Mucosa of descending colon (tissue), 3 donors: ENCODE results near the gene CP. TPM values are rescaled to one million over a fixed set of nuclear protein-coding genes. Genes with fewer than 3 reads are reported as not detected.

ENCODE experiments used
- ATAC-seq: fragments of 200-7000 bp; cut with Tn5 transposase; one replicate; pipeline ENCODE4 v1.9.1; 2020; ENCODE audit warnings: mild to moderate bottlenecking, moderate library complexity
- DNase-seq, 3 donors: peaks; one replicate each; pipeline ENCODE4 v3.0.0-alpha.2; 2020
- H3K36me3 ChIP-seq: fragments of 200-600 bp; one replicate; pipeline ENCODE4 v1.8.0; 2021; ENCODE audit warnings: low read depth, mild to moderate bottlenecking
- H3K4me1 ChIP-seq: fragments of 200-600 bp; one replicate; pipeline ENCODE4 v1.8.0; 2021; ENCODE audit warnings: low read depth, mild to moderate bottlenecking
- H3K4me3 ChIP-seq: fragments of 200-600 bp; one replicate; pipeline ENCODE4 v1.8.0; 2021; ENCODE audit warnings: mild to moderate bottlenecking
- H3K9me3 ChIP-seq: fragments of 200-600 bp; one replicate; pipeline ENCODE4 v1.8.0; 2021; ENCODE audit warnings: mild to moderate bottlenecking
- intact Hi-C, 2 donors: fragments of 100-400 bp; cut with DNase I in 1 of 2; cut with micrococcal nuclease in 1 of 2; formaldehyde crosslinking; loops; one replicate each; pipeline versions ENCODE4 v1.11.0 to v1.11.1; 2022; cut with DNase I, micrococcal nuclease
- total RNA-seq, 3 donors: library from RNA; stranded (reverse); fragmentation: NEBNext Ultra II Directional in 2 of 3; extraction: Animal tissue kit (Norgen Biotek cat#: 25700) in 2 of 3; gene quantifications; one replicate each; pipeline versions ENCODE4 v1.2.1 to v1.2.4, GENCODE V29; 2021 to 2023
- TF ChIP-seq, protein P1 (sequence below): fragments of 200-600 bp; IDR thresholded peaks from one replicate; pipeline ENCODE4 v1.8.0; 2022; ENCODE audit warnings: antibody characterized with exemption, mild to moderate bottlenecking
- donor health status: DM: no; HTN: no; CAD: no; lungs with moderate emphysema.
- donor health status: DM: no; HTN: no; CAD: no.
- donor health status: DM: no; HTN: yes; CAD: no.

The CP gene
- total RNA-seq, 3 donors from 2014 or later, result 5.7 to 13.4 (median 11.6) TPM

DNA sequence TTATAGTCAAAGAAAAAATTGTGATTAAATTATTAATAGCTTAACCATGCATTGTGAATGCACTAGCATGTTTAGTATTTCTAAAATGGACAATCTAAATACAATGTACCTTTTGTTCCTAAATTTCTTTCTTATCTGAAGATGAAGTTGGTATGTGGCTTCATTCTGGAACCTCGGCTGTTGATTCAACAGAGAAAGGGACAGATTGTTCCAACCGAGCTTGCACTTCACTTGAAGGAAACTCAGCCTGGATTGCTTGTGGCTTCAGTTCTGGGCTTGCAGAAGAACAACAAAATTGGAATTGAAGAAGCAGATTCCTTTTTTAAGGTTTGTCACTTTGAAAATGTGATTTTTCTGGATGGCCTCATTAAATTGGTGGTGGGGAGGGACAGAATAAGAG lies 59.6 kb downstream of the CP start:
- DNase-seq, result no peak
- H3K4me1 ChIP-seq, result no peaks in the 10 kb centered on the region
- ATAC-seq, result no peak
- H3K36me3 ChIP-seq, result no peaks in the 10 kb centered on the region
- intact Hi-C loops, result no loop called here
- no peak overlapping the region for H3K4me3 ChIP-seq
- H3K9me3 ChIP-seq, result no peaks in the 10 kb centered on the region
- TF ChIP-seq, protein P1, sequence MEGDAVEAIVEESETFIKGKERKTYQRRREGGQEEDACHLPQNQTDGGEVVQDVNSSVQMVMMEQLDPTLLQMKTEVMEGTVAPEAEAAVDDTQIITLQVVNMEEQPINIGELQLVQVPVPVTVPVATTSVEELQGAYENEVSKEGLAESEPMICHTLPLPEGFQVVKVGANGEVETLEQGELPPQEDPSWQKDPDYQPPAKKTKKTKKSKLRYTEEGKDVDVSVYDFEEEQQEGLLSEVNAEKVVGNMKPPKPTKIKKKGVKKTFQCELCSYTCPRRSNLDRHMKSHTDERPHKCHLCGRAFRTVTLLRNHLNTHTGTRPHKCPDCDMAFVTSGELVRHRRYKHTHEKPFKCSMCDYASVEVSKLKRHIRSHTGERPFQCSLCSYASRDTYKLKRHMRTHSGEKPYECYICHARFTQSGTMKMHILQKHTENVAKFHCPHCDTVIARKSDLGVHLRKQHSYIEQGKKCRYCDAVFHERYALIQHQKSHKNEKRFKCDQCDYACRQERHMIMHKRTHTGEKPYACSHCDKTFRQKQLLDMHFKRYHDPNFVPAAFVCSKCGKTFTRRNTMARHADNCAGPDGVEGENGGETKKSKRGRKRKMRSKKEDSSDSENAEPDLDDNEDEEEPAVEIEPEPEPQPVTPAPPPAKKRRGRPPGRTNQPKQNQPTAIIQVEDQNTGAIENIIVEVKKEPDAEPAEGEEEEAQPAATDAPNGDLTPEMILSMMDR, result no peak

DNA sequence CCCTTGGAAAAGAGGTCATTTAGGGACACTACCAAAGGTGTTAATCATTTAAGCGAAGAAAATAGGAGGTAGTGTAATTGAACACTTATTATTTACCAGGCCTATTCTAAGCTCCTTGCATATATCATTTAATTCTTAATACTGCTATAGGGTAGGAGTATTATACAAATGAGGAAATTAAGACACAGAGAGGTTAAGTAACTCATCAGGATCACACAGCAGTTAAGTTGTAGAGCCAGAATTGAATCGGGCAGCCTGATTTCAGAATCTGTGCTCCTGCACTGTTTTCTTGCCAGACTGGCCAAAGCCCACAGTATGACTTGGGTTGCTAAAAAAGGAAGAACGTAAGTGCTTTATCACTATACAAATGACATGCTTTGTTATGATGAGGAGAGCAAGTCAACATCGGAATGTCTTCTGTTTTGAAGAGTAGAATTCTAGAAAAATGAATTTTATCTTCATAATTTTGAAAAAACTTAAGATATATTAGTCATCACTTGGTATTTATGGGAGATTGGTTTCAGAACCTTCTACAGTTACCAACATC lies 60.8 kb downstream of the CP start:
- TF ChIP-seq, protein P1, result no peak
- no peaks in the 10 kb centered on the region for H3K9me3 ChIP-seq
- H3K4me3 ChIP-seq, result no peak overlapping the region
- no peak for ATAC-seq
- no peaks in the 10 kb centered on the region for H3K36me3 ChIP-seq
- no peaks in the 10 kb centered on the region for H3K4me1 ChIP-seq
- intact Hi-C loops, result no loop called here
- no peak for DNase-seq

DNA sequence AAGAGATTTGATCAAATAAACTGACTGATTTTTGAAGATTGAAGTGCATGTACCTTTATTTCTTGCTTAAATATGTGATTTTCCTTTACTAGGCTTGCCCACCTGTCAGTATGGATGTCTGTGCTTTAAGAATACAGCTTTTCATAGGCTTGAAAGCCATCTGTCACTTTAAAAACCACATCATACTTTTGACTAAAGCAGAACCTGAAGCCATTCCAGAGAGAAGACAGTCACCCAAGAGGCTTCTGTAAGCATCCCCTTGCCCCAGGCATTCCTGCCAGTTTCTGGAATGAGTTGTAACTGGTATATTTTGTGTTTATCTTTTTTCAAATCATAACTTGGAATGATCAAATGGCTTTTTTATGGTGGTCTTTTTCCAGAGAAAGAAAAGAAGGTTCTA lies 68.2 kb downstream of the CP start:
- DNase-seq, result no peak
- no peaks in the 10 kb centered on the region for H3K36me3 ChIP-seq
- TF ChIP-seq, protein P1, result no peak
- no peaks in the 10 kb centered on the region for H3K9me3 ChIP-seq
- no peak for ATAC-seq
- no peaks in the 10 kb centered on the region for H3K4me1 ChIP-seq
- H3K4me3 ChIP-seq, result no peak overlapping the region
- intact Hi-C loops, result no loop called here

DNA sequence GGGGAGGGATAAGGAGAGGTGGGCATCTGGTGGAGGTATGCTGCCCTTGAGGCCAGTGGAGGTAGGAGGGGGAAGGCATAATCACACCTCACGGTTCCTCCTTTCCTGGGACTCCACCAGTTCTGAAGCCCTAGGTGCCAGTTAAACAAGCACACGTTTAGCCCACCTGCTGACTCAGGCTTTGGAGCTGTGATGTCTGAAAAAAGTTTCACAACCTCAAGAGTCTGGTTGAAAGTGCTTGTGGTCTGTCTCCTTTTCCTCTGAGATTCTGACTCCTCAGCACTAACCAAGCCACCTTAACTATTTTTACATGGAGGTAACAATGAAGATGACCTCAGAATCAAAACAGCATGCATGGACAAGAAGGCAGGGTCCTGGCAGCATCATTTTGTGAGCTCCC lies 69.2 kb downstream of the CP start:
- H3K36me3 ChIP-seq, result no peaks in the 10 kb centered on the region
- TF ChIP-seq, protein P1, result no peak
- H3K9me3 ChIP-seq, result no peaks in the 10 kb centered on the region
- H3K4me1 ChIP-seq, result no peaks in the 10 kb centered on the region
- H3K4me3 ChIP-seq, result no peak overlapping the region
- intact Hi-C loops, result no loop called here
- peak; percentile 23 for ATAC-seq
- no peak for DNase-seq

DNA sequence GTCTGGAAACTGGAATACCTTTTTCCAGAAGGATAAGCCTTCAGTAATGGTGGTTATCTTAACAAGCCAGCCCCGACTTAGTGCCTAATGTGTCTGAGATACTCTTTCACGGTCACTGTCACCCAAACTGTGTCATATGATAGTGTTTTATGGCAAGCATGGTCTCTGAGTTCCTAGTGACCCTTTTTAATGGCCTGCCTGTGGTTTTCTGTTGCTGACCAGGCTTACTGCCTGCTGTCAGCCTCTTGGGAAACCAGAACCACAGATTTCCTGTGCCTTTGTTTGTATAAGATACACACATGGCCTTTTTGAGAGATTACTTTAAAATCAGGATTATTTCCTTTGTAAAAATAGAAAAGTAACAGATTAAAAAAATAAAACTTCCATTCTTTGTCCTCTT lies 69.8 kb downstream of the CP start:
- intact Hi-C loops, result no loop called here
- no peak overlapping the region for H3K4me3 ChIP-seq
- ATAC-seq (peak; percentile 34), DNase-seq (peak in 1 of 3 donors; percentile 9)
- H3K9me3 ChIP-seq, result no peaks in the 10 kb centered on the region
- H3K36me3 ChIP-seq, result no peaks in the 10 kb centered on the region
- H3K4me1 ChIP-seq, result no peaks in the 10 kb centered on the region
- TF ChIP-seq, protein P1, result no peak

DNA sequence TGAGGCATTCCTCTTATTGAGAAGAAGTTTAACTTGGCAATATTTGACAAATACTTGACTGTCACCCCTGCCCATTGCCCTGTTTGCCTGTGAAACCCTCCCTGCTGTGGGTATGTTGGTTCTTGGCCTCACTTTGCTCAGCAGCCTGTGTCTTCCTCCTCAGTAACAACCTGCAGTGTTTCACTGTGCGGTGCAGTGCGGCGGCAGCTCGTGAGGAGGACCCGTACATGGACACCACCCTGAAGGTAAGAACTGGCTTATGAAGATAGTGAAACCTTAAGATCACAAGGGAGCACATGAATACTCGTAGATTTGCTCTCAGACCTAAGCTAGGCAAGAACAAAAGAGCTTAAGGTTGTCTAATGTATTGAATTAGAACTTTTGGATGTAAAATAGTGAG lies 71.2 kb downstream of the CP start:
- Histone ChIP-seq H3K4me1 (no peaks in the 10 kb centered on the region), H3K4me3 (no peak overlapping the region), H3K36me3 (no peaks in the 10 kb centered on the region), H3K9me3 (no peaks in the 10 kb centered on the region)
- TF ChIP-seq, protein P1, result no peak
- no peak for DNase-seq
- intact Hi-C loops, result no loop called here
- ATAC-seq, result no peak
